ENCODE data around the gene RAPGEF2. TPM values are rescaled to one million over a fixed set of nuclear protein-coding genes. Genes with fewer than 3 reads are reported as not detected.
A peak's percentile ranks its signal among the peaks of the same experiment; 100 is the strongest.

Gene RAPGEF2
- total RNA-seq, 6 experiments from 2014 or later = 22.2 to 36.4 (median 31.5) TPM

GRCh38 chr4:159360549-159360948 lies 257.7 kb downstream of the RAPGEF2 start:
- peak overlapping the region; percentile 98 for H3K27ac Mint-ChIP-seq
- DNase-seq = peak; percentile 91
- no peaks in the 10 kb centered on the region; the same call in 1 of the 2 replicates for H3K9me3 Mint-ChIP-seq
- H3K27me3 Mint-ChIP-seq (ENCODE audit: insufficient read depth) = peaks cover 2% of the 10 kb centered on the region
- H3K4me1 Mint-ChIP-seq (ENCODE audit: low read depth) = peaks cover 65% of the 10 kb centered on the region
- TF ChIP-seq CTCF (IDR thresholded peaks at IDR 0.05) = no peak
- peak overlapping the region; percentile 84 for H3K4me3 Mint-ChIP-seq
- H3K36me3 Mint-ChIP-seq (ENCODE audit: low read depth) = peaks cover 49% of the 10 kb centered on the region

GRCh38 chr4:159363361-159363760 lies 260.5 kb downstream of the RAPGEF2 start:
- no peak for TF ChIP-seq CTCF (IDR thresholded peaks at IDR 0.05)
- H3K27ac Mint-ChIP-seq = peak overlapping the region; percentile 46; the same call in 1 of the 2 replicates
- H3K27me3 Mint-ChIP-seq (ENCODE audit: insufficient read depth) = peaks cover 2% of the 10 kb centered on the region
- no peaks in the 10 kb centered on the region; the same call in 1 of the 2 replicates for H3K9me3 Mint-ChIP-seq
- H3K4me3 Mint-ChIP-seq = no peak overlapping the region
- peaks cover 38% of the 10 kb centered on the region for H3K36me3 Mint-ChIP-seq (ENCODE audit: low read depth)
- peaks cover 73% of the 10 kb centered on the region for H3K4me1 Mint-ChIP-seq (ENCODE audit: low read depth)
- no peak for DNase-seq

GRCh38 chr4:159366966-159367780 lies 264.3 kb downstream of the RAPGEF2 start:
- H3K4me3 Mint-ChIP-seq = peak overlapping the region; percentile 44
- H3K9me3 Mint-ChIP-seq = no peaks in the 10 kb centered on the region; the same call in 1 of the 2 replicates
- no peak overlapping the region for H3K27ac Mint-ChIP-seq
- H3K36me3 Mint-ChIP-seq (ENCODE audit: low read depth) = peaks cover 19% of the 10 kb centered on the region
- H3K4me1 Mint-ChIP-seq (ENCODE audit: low read depth) = peaks cover 40% of the 10 kb centered on the region
- DNase-seq = no peak
- no peak for TF ChIP-seq CTCF (IDR thresholded peaks at IDR 0.05)
- H3K27me3 Mint-ChIP-seq (ENCODE audit: insufficient read depth) = no peaks in the 10 kb centered on the region

GRCh38 chr4:159367781-159368080 lies 264.9 kb downstream of the RAPGEF2 start:
- DNase-seq = no peak
- Mint-ChIP-seq H3K9me3 (no peaks in the 10 kb centered on the region; the same call in 1 of the 2 replicates), H3K4me3 (no peak overlapping the region), H3K27ac (no peak overlapping the region), H3K36me3 (ENCODE audit: low read depth) (peaks cover 19% of the 10 kb centered on the region), H3K4me1 (ENCODE audit: low read depth) (peaks cover 40% of the 10 kb centered on the region), H3K27me3 (ENCODE audit: insufficient read depth) (no peaks in the 10 kb centered on the region)
- no peak for TF ChIP-seq CTCF (IDR thresholded peaks at IDR 0.05)

- H3K9me3 Mint-ChIP-seq = no peaks in the 10 kb centered on the region; the same call in 1 of the 2 replicates
- peak; percentile 6 for DNase-seq
- peaks cover 36% of the 10 kb centered on the region for H3K4me1 Mint-ChIP-seq (ENCODE audit: low read depth)
- H3K36me3 Mint-ChIP-seq (ENCODE audit: low read depth) = peaks cover 15% of the 10 kb centered on the region
- no peak overlapping the region for H3K4me3 Mint-ChIP-seq
- H3K27ac Mint-ChIP-seq = peak overlapping the region; percentile 35; the same call in 1 of the 2 replicates
- no peaks in the 10 kb centered on the region for H3K27me3 Mint-ChIP-seq (ENCODE audit: insufficient read depth)
- TF ChIP-seq CTCF (IDR thresholded peaks at IDR 0.05) = no peak
Observed at GRCh38 chr4:159368320-159368719, 265.4 kb downstream of the RAPGEF2 start.
